MCF 10A (cell line): Measurements from ENCODE around the gene TPBGL. TPM values are rescaled to one million over a fixed set of nuclear protein-coding genes. Genes with fewer than 3 reads are reported as not detected.

Experiments used
- BruUV-seq: library from RNA; stranded (reverse); fragments of 400-500 nt; replicated peaks from 2 replicates; lab custom pipeline; 2021; lab: Mats Ljungman, UMichigan
- CTCF ChIA-PET: fragments of 300-600 bp; sonication (Branson Sonifier 250); formaldehyde crosslinking; extraction: SDS; loops from one replicate; lab custom pipeline; 2021; ENCODE audit warnings: antibody characterized with exemption, inconsistent platforms; lab: Yijun Ruan, JAX
- POLR2A ChIA-PET: fragments of 300-600, 350-650 bp; sonication (Branson Sonifier 250); formaldehyde crosslinking; extraction: SDS; loops from one replicate; lab custom pipeline; 2020; ENCODE audit warnings: antibody characterized with exemption, inconsistent platforms; lab: Yijun Ruan, JAX
- DNase-seq: peaks from one replicate; pipeline ENCODE4 v3.0.0-alpha.2; 2018; ENCODE audit not compliant: unreplicated experiment
- H3K27ac Mint-ChIP-seq: one replicate; pipeline ENCODE4 v1.8.0; 2022; ENCODE audit warnings: mild to moderate bottlenecking, low read depth, mixed read lengths; ENCODE audit not compliant: unreplicated experiment
- H3K27me3 Mint-ChIP-seq: one replicate; pipeline ENCODE4 v1.8.0; 2022; ENCODE audit warnings: mixed read lengths; ENCODE audit not compliant: insufficient read depth, unreplicated experiment
- H3K36me3 Mint-ChIP-seq: one replicate; pipeline ENCODE4 v1.8.0; 2022; ENCODE audit warnings: mild to moderate bottlenecking, moderate library complexity, mixed read lengths; ENCODE audit not compliant: insufficient read depth, unreplicated experiment
- H3K4me1 Mint-ChIP-seq: one replicate; pipeline ENCODE4 v1.8.0; 2022; ENCODE audit warnings: mixed read lengths; ENCODE audit not compliant: insufficient read depth, unreplicated experiment
- H3K4me3 Mint-ChIP-seq: one replicate; pipeline ENCODE4 v1.8.0; 2022; ENCODE audit warnings: mild to moderate bottlenecking, moderate library complexity, mixed read lengths; ENCODE audit not compliant: unreplicated experiment
- H3K9me3 Mint-ChIP-seq: one replicate; pipeline ENCODE4 v1.8.0; 2022; ENCODE audit warnings: mixed read lengths; ENCODE audit not compliant: unreplicated experiment
- intact Hi-C: fragments of 100-400 bp; cut with micrococcal nuclease; formaldehyde crosslinking; loops from 2 replicates; pipeline ENCODE4 v1.14.1; 2022
- total RNA-seq: library from RNA; stranded (reverse); gene quantifications from 2 replicates; pipeline ENCODE4 v1.2.3, GENCODE V29; 2022
- TF ChIP-seq, protein P1 (sequence below): fragments of 200-600 bp; IDR thresholded peaks from one replicate; pipeline ENCODE4 v1.8.0; 2022; ENCODE audit warnings: antibody characterized with exemption, mild to moderate bottlenecking; ENCODE audit not compliant: unreplicated experiment

Gene TPBGL
- total RNA-seq, 1 experiment from 2014 or later, result not detected

DNA sequence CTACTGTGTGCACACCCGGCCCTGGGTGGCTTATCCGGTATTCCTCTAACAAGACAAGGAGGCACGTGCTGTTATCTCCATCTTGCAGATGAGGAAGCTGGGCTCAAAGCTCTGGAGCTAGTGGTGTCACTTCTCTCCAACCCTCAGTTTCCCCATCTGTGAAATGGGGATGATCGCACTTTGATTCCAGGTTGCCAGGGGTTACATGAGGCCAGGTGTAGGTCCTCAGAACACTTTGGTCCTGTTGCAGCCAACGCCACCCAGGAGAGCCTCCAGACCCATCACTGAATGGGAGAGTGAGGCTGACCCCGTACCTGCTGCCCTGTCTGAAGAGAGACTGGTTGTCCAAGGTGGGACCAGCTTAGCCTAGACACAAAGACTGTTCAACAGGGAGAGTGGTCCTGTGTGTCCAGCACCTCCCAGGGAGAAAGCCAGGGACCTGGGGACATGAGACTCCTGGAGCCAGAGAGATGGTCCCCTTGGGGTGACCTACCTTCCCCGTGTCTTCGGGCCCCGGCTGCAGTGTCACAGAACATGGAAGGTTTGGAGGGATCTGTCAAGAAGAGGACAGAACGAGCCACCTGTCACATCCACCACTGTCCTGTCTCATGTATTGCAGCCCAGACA, 41.0 kb downstream of the TPBGL start:
- H3K4me1 Mint-ChIP-seq, result no peaks in the 10 kb centered on the region
- DNase-seq, result no peak
- CTCF ChIA-PET, result interaction anchor here (0.6 to 21.4 kb wide), 12 partner anchors 9 to 155 kb away, joined by 3 to 453 read pairs (median 8); no protein-coding TSS in a partner anchor
- H3K9me3 Mint-ChIP-seq, result no peaks in the 10 kb centered on the region
- POLR2A ChIA-PET, result no interaction called here
- no peak overlapping the region for H3K27ac Mint-ChIP-seq
- no peak overlapping the region for H3K4me3 Mint-ChIP-seq
- intact Hi-C loops, result loop anchor here (2.0 kb wide), 1 partner anchor 251 kb away; no protein-coding TSS in a partner anchor
- no TSS peak for BruUV-seq
- H3K36me3 Mint-ChIP-seq, result no peaks in the 10 kb centered on the region
- no peaks in the 10 kb centered on the region for H3K27me3 Mint-ChIP-seq
- TF ChIP-seq, protein P1, sequence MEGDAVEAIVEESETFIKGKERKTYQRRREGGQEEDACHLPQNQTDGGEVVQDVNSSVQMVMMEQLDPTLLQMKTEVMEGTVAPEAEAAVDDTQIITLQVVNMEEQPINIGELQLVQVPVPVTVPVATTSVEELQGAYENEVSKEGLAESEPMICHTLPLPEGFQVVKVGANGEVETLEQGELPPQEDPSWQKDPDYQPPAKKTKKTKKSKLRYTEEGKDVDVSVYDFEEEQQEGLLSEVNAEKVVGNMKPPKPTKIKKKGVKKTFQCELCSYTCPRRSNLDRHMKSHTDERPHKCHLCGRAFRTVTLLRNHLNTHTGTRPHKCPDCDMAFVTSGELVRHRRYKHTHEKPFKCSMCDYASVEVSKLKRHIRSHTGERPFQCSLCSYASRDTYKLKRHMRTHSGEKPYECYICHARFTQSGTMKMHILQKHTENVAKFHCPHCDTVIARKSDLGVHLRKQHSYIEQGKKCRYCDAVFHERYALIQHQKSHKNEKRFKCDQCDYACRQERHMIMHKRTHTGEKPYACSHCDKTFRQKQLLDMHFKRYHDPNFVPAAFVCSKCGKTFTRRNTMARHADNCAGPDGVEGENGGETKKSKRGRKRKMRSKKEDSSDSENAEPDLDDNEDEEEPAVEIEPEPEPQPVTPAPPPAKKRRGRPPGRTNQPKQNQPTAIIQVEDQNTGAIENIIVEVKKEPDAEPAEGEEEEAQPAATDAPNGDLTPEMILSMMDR, result no peak

DNA sequence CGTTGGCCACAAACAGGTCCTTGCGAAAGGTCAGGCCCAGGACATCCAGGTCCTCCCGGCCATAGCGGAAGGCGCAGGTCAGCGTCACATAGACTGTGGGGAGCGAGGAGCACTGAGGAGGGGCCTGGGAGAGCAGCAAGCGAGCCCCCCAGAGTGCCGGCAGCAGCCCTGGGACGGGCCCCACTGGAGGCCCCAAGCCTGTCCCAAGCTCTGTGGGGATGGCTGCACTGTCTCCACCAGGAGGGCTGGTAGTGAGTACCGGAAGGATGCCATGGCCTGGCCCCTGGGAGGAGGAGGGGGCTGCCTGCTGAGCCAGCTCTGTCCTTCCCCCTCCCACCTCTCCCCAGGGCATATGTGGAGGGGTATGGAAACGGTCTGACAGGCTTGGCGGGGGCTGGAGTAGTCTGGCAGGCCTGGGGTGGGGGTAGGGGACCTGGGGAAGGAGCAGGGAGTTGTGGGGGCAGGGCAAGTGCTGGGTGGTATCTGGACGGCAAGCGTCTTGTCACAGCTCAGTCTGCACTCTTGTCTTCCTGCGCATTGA, 42.9 kb downstream of the TPBGL start:
- DNase-seq, result no peak
- ChIA-PET POLR2A (interaction anchor here (1.1 kb wide), 1 partner anchor 9 kb away, joined by 3 read pairs; no protein-coding TSS in a partner anchor), CTCF (interaction anchor here (5.3 to 21.4 kb wide), 2 partner anchors 12 to 102 kb away, joined by 46 to 453 read pairs; no protein-coding TSS in a partner anchor)
- TF ChIP-seq, protein P1, result no peak
- Mint-ChIP-seq H3K36me3 (no peaks in the 10 kb centered on the region), H3K27ac (no peak overlapping the region), H3K27me3 (no peaks in the 10 kb centered on the region), H3K4me3 (no peak overlapping the region), H3K9me3 (no peaks in the 10 kb centered on the region), H3K4me1 (no peaks in the 10 kb centered on the region)
- intact Hi-C loops, result no loop called here
- BruUV-seq, result no TSS peak

DNA sequence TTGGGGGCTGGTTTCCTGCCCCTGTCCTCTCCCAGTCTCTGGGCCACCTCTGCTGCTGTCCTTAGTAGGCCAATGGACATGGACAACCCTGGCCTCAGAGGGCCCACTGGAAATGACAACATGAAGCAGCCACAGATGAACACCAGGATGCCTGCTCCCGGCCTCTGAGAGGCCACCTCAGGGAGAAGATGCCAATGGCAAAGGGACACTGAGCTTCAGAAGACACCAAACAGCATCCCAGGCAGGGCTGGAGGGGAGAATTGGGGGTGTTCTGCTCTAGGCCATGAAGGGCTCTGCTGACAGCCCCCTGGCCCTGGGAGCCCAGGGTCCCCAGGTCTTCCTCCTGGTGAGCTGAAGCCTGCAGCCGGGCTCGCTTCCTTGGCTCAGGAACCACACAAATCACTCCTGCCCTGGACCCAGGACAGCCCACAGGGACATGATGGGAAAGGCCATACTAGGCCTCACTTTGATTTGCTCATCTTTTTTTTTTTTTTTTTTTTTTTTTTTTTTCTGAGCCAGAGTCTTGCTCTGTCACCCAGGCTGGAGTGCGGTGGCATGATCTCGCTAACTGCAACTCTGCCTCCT, 45.3 kb downstream of the TPBGL start:
- no peaks in the 10 kb centered on the region for H3K27me3 Mint-ChIP-seq
- TF ChIP-seq, protein P1, result no peak
- intact Hi-C loops, result no loop called here
- BruUV-seq, result no TSS peak
- H3K4me1 Mint-ChIP-seq, result no peaks in the 10 kb centered on the region
- no peak overlapping the region for H3K4me3 Mint-ChIP-seq
- no peaks in the 10 kb centered on the region for H3K36me3 Mint-ChIP-seq
- no peak overlapping the region for H3K27ac Mint-ChIP-seq
- POLR2A ChIA-PET, result no interaction called here
- DNase-seq, result no peak
- H3K9me3 Mint-ChIP-seq, result no peaks in the 10 kb centered on the region
- CTCF ChIA-PET, result interaction anchor here (0.6 to 21.4 kb wide), 3 partner anchors 100 to 255 kb away, joined by 3 to 453 read pairs (median 5); no protein-coding TSS in a partner anchor

GRCh38 chr11:75286826-75287465, 46.4 kb downstream of the TPBGL start:
- Mint-ChIP-seq H3K36me3 (no peaks in the 10 kb centered on the region), H3K4me3 (no peak overlapping the region), H3K9me3 (no peaks in the 10 kb centered on the region), H3K27me3 (no peaks in the 10 kb centered on the region), H3K4me1 (no peaks in the 10 kb centered on the region), H3K27ac (no peak overlapping the region)
- intact Hi-C loops, result no loop called here
- CTCF ChIA-PET, result interaction anchor here (0.7 to 21.4 kb wide), 3 partner anchors 82 to 129 kb away, joined by 4 to 453 read pairs (median 4); no protein-coding TSS in a partner anchor
- TF ChIP-seq, protein P1, result no peak
- no peak for DNase-seq
- POLR2A ChIA-PET, result no interaction called here
- BruUV-seq, result no TSS peak
